GM18508 (cell line): Measurements from ENCODE around the gene GOLGA8Q.
"Not testable (repeated sequence)": the region's sequence is repeated elsewhere in the genome, so short reads cannot be mapped to it uniquely, and the experiment has no call there.

Experiments
- ATAC-seq: cut with Tn5 transposase; IDR thresholded peaks from one replicate; pipeline ENCODE4 v1.9.1; 2021; ENCODE audit warnings: moderate number of reproducible peaks; ENCODE audit not compliant: insufficient read depth, unreplicated experiment

GOLGA8Q gene, protein sequence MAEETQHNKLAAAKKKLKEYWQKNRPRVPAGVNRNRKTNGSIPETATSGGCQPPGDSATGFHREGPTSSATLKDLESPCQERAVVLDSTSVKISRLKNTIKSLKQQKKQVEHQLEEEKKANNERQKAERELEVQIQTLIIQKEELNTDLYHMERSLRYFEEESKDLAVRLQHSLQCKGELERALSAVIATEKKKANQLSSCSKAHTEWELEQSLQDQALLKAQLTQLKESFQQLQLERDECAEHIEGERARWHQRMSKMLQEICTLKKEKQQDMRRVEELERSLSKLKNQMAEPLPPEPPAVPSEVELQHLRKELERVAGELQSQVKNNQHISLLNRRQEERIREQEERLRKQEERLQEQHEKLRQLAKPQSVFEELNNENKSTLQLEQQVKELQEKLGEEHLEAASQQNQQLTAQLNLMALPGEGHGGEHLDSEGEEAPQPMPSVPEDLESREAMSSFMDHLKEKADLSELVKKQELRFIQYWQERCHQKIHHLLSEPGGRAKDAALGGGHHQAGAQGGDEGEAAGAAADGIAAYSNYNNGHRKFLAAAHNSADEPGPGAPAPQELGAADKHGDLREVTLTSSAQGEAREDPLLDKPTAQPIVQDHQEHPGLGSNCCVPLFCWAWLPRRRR

DNA sequence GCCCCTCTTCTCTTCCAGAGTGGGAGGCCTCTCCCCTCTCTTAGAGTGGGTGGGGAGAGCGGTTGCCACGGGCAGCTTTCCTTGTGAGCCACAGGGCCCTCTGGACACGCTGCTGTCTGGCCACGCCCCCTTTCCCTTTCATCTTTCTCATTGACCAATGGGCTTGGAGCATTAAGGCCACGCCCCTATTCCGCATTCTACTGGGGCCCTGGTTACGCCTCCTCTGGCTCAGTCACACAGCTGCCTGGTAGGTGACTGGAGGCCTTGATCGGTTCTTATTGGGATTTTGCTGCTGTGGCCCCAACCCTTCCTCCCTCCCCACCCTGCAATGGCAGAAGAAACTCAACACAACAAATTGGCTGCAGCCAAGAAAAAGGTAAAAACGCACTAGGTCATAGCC, at the start of gene GOLGA8Q:
Gene GOLGA8Q, plus strand, starts transcription at position 301 of the 400 bp plus-strand sequence. Its CDS starts 28 bp downstream, at position 329.
- not testable (repeated sequence) for ATAC-seq

DNA sequence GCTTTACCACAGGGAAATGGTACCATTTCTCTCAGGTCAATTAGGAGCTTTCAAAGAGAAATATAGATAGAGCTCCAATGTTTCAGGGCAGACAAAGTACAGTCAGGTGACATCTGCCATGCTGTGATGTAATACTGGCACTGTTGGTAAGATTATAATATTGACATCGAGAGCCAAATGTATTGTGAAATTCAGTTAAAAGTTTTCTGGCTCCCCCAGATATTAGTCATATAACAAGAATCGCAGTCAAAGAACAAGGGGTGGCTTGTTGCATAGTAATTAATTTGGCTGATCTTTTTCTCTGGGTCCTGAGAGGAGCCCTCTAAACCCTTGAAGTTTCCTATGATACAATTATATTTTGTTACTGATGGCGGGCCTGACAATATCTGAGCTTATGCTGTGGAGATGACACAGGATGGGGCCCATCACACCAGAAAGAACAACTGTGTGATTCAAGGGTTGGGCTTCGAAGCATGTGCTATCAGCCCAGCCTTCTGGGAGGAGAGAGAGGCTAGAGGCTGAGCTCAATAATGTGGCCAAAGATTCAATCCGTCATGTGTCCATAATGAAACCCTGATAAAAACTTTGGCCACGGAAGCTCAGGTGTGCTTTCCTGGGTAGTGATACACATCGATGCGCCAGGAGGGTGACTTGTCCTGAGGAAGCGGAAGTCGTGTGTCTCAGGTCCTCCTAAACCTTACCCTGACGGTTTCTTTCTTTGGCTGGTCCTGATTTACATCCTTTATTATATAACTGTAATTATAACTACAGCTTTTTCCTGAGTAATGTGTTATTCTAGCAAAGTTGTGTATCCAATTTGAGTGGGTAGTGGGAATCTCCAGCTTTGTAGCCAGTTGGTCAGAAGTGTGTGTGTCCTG, 48.7 kb upstream of the GOLGA8Q start:
- not testable (repeated sequence) for ATAC-seq

DNA sequence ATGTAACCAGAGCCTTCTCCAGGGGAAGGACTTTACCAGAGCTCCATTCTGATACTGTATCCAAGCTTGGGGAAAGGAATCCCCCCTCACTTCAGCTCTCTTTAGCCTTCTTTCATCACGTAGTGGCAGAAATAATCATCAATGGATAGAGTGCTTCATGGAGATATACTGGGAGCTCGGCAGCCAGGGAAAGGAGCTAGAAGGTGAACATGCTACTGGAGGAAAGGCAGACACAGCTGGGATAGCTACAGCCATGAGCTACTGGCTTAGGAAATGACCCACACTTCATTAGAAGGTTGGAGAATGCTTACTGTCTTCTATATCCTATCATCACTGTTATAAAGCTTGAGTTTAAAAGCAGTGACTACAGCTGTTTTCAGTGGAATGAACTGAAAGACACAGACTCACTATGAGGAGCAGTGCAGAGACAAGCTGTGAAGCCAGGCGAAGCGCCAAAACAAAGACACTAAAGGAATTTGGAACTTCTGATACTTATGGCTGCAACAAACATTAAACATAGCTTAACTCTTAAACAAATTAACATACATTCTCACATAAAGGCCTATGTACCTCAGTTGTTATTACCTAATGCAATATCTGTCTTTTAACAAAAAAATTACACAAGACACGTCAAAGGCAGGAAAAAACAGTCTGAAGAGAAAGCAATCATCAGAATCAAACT, 47.5 kb upstream of the GOLGA8Q start:
- ATAC-seq, result not testable (repeated sequence)

DNA sequence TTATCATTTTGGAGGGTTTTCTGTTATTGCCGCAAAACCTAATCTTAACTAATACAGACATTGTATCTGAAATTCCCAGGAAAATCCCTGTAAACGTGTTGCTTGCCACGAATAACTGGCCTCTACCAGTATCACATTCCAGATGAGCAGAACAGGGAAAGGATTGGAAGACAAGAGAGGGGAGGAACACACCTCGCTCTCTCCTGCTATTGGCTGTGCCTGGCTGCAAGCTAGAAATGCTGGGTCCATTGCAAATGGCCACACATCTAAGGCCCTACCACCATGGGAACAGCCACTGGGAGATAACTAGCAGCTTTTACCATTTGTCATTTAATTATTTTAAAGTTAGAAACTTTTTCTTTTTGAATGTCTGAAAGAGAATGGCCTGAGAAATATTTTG, 37.3 kb upstream of the GOLGA8Q start:
- not testable (repeated sequence) for ATAC-seq

DNA sequence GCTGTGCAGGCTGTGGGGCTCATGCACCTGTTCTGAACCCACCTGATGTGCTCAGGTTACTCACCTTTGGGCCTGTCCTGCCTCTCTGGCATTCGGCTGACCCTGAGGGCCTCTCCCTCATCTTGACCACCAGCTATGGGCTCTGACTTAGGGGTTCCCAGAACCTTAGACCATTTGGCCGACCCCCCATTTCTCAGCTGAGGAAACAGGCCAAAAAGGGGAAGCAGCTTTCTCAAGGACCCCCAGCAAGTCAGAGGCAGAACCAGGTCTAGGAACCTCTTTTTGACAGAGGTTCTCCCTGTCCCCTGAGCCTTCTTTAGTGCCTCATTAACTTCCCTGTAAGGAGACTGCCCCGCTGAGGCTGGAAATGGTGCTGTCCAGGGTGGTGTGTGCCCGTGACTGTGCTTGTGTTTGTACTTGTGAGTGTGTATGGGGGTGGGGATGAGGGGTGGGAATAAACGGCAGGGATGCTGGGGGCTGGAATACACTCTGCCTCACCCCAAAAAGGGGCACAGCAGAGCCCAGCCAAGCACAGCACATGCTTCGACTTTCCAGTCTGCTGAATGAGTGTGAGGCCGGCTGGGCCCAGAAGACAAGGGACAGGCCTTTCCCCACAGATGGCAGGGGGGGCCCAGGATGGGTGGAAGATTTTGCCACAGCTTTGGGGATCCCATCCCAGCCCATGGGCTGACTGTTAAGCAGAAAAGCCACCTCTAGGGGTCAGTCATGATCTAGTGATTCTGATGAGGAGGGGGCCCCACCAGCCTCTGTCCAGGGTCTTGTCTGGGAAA, 28.2 kb upstream of the GOLGA8Q start:
- ATAC-seq, result not testable (repeated sequence)

DNA sequence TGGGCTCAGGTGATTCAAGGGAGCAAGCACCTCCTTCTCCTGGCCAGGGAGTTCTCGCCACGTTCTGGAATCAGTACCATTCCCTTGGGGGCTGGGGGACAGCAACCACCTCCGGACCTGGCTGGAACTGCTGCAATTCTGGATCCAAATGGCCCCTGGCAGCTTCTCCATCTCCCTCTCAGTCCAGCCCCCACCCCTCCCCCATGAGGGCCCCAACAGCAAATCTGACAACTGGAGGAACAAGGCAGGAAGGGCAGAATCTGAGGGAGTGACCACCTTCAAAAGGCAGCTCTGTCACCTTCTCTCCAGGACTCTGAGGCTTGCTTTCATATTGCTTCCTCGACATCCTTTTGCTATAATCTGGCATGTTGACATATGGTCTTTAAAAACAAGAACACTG, 25.9 kb upstream of the GOLGA8Q start:
- not testable (repeated sequence) for ATAC-seq

DNA sequence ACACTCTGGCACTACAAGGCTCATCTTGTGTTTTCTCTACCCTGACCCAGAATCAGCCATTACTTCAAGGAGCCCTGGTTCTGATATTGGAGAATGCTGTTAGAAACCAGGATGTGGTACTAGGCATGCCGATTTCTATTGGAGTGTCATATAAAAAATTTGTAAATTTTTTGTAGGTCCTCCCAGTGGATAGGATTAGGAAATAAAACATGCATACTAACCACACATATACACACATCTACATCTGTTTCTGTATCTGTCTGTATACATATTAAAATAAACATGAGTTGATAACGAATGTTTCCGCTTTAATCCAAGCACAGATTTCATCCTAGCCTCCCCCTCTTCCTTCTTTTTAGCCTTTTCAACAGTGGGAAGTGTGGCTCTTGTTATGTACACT, 22.8 kb upstream of the GOLGA8Q start:
- ATAC-seq, result not testable (repeated sequence)

DNA sequence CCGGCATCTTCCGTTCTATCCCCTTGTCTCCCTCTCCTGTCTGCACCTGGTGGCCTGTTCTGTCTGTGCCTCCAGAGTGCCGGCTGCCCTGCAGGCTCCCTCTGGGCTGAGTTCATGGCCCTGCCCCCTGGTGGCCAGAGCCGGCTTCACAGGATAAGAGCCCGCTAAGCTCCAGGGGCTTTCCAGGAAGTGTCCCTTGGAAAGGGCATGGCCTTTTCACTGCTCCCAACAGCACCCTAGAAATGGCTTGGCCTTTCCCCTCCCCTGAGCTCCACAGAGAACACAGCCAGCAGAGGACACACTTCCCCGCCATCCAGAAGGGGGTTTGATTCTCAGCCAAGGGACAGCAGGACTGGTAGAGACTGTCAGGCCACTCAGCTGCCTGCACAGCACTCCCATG, 15.1 kb downstream of the GOLGA8Q start:
- not testable (repeated sequence) for ATAC-seq

DNA sequence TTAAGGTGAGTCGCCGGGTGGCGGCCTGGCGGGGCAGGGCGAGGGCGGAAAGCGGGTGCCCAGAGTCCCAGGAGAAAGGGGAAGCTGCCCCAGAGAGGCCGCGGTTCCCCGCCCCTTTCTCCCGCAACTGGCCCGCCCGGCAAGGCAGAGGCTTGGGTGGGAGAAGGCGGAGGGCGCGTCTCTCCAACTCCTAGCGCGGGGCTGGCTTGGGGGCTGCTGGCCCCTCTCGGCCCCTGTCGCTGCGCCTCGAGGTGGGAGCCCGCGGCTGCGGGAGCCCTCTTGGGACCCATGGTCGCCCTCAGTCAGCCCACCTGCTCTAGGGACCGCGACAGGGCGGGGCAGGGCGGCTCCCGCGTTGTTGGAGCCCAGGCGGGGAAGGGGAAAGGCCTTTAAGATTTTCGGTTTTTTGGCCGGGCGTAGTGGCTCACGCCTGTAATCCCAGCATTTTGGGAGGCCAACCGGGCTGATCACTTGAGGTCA, 21.2 kb downstream of the GOLGA8Q start:
- not testable (repeated sequence) for ATAC-seq

DNA sequence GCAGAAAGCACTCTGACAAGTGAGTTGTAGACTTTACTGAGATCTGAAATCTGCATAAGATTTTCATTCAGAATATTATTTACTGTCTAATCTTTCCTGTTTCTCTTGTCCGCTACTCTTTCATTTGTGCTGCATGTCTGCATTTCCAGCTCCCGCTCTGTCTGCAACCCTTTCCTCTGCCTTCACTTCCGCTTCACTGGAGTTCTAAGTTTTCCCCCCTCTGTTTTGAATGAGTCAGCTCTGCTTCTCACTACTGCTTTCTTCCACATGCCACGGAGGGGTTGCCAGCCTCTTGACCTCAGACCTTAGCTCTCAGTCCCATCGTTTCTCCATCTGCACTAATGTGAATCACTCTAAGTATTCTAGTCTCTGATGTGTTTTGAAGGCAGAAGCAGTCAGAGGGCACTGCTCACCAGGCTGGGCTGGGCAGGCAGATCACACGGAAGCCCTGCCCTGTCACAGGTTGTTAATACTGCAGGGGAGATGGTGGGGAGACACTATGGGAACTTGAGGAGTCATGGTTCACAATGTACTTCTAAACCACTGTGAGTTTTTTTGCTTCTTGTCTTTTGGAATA, 27.6 kb downstream of the GOLGA8Q start:
- not testable (repeated sequence) for ATAC-seq

DNA sequence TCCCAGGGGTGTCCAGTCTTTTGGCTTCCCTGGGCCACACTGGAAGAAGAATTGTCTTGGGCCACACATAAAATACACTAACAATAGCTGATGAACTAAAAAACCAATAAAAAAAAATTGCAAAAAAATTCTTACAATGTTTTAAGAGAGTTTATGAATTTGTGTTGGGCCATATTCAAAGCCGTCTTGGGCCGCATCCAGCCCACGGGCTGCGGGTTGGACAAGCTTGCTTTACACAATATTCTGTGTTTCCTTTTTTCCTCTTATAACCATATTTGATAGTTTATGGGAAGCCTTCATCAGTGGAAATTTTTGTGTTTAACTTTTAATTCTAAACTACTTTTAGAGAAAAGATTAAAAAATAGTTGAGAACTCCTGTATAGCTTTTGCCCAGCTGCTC, 28.9 kb downstream of the GOLGA8Q start:
- ATAC-seq, result not testable (repeated sequence)

DNA sequence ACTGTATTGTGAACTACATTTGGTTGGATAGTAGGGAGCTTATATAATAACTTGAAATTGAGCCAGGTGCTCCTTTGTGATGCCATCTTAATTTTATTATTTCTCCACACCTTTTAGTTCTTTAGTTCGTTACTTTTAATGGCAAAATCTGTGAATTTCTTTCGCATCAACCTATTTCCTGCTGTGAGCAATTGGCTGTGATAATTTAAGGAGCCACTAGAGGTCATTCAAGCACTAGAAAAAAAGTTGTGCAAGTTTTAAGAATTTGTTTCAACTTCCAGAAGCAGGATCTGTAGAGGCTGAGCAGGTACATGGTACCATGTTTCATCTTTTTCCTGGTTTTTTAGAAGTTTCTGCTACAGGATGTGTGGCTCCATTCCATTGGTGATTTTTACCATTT, 47.1 kb downstream of the GOLGA8Q start:
- ATAC-seq, result not testable (repeated sequence)

DNA sequence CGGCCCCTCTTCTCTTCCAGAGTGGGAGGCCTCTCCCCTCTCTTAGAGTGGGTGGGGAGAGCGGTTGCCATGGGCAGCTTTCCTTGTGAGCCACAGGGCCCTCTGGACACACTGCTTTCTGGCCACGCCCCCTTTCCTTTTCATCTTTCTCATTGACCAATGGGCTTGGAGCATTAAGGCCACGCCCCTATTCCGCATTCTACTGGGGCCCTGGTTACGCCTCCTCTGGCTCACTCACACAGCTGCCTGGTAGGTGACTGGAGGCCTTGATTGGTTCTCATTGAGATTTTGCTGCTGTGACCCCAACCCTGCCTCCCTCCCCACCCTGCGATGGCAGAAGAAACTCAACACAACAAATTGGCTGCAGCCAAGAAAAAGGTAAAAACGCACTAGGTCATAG, 51.9 kb downstream of the GOLGA8Q start, which contains the start of gene GOLGA8H:
Gene GOLGA8H, plus strand, starts transcription at position 233 of the 400 bp plus-strand sequence. Its CDS starts 98 bp downstream, at position 331.
- not testable (repeated sequence) for ATAC-seq
